OCI-LY3 (cell line): ENCODE data around the gene MTUS2.
A peak's percentile ranks its signal among the peaks of the same experiment; 100 is the strongest.

Experiments used
- H2AFZ ChIP-seq: fragments of 200-600, 300-600 bp; shearing (Covaris generic); 2 replicates; pipeline ENCODE4 v1.6.0; 2014; ENCODE audit warnings: antibody characterized with exemption, low read depth, low read length
- H3K27ac ChIP-seq: fragments of 200-600, 300-600 bp; sonication (generic); 2 replicates; pipeline ENCODE4 v1.5.1; 2014; ENCODE audit warnings: mild to moderate bottlenecking, low read length, moderate library complexity, mixed read lengths
- H3K27me3 ChIP-seq: fragments of 200-600, 300-600 bp; sonication (generic); 2 replicates; pipeline ENCODE4 v1.6.1; 2014; ENCODE audit warnings: low read depth, low read length, mixed read lengths
- H3K36me3 ChIP-seq: fragments of 200-600, 300-600 bp; sonication (generic); replicated peaks from 2 replicates; pipeline ENCODE3; 2014; ENCODE audit warnings: low read depth, low read length, mixed read lengths
- H3K4me1 ChIP-seq: fragments of 300-600, 200-600 bp; sonication (generic); 2 replicates; pipeline ENCODE4 v1.6.1; 2014; ENCODE audit warnings: low read length, mixed read lengths
- H3K4me2 ChIP-seq: fragments of 200-600, 300-600 bp; sonication (generic); 2 replicates; pipeline ENCODE4 v1.6.1; 2014; ENCODE audit warnings: low read length, mixed read lengths
- H3K4me3 ChIP-seq: fragments of 300-600, 200-600 bp; sonication (generic); 2 replicates; pipeline ENCODE4 v1.5.1; 2014; ENCODE audit warnings: antibody characterized with exemption, mild to moderate bottlenecking, low read length, moderate library complexity
- H3K79me2 ChIP-seq: fragments of 300-600, 200-600 bp; shearing (Covaris generic); 2 replicates; pipeline ENCODE4 v1.6.1; 2014; ENCODE audit warnings: mild to moderate bottlenecking, low read length, mixed read lengths
- H3K9ac ChIP-seq: fragments of 300-600, 200-600 bp; shearing (Covaris generic); 2 replicates; pipeline ENCODE4 v1.6.0; 2014; ENCODE audit warnings: mild to moderate bottlenecking, low read length, moderate library complexity
- H3K9me3 ChIP-seq: fragments of 200-600, 300-600 bp; shearing (Covaris generic); 2 replicates; pipeline ENCODE4 v1.6.1; 2014; ENCODE audit warnings: low read length, mixed read lengths; ENCODE audit not compliant: insufficient read depth
- H4K20me1 ChIP-seq: fragments of 200-600, 300-600 bp; sonication (generic); 2 replicates; pipeline ENCODE4 v1.6.1; 2016; ENCODE audit warnings: low read length, mixed read lengths; ENCODE audit not compliant: insufficient read depth
- CTCF ChIP-seq: fragments of 200-600, 300-600 bp; sonication (generic); IDR thresholded peaks from 2 replicates; pipeline ENCODE4 v1.5.1; 2014; ENCODE audit warnings: antibody characterized with exemption, low read length, low read depth
- EZH2phosphoT487 ChIP-seq: fragments of 200-600 bp; shearing (Covaris generic); IDR thresholded peaks from 2 replicates; pipeline ENCODE4 v1.6.1; 2018; ENCODE audit warnings: antibody characterized with exemption, mixed run types, low read depth

MTUS2 gene

GRCh38 chr13:29438769-29439168, 618.6 kb downstream of the MTUS2 start:
- Histone ChIP-seq H4K20me1 (no peaks in the 10 kb centered on the region), H3K9ac (no peak overlapping the region), H3K27me3 (no peaks in the 10 kb centered on the region), H3K27ac (no peak overlapping the region), H2AFZ (no peak overlapping the region), H3K4me2 (no peak overlapping the region), H3K9me3 (no peaks in the 10 kb centered on the region), H3K79me2 (no peaks in the 10 kb centered on the region), H3K4me1 (peaks cover 72% of the 10 kb centered on the region), H3K4me3 (no peak overlapping the region), H3K36me3 (no peaks in the 10 kb centered on the region)
- TF ChIP-seq EZH2phosphoT487 (no peak), CTCF (no peak)

GRCh38 chr13:29439601-29440388, 619.7 kb downstream of the MTUS2 start:
- Histone ChIP-seq H3K36me3 (no peaks in the 10 kb centered on the region), H3K9me3 (no peaks in the 10 kb centered on the region), H3K9ac (no peak overlapping the region), H3K79me2 (no peaks in the 10 kb centered on the region), H3K27ac (no peak overlapping the region), H2AFZ (peak overlapping the region; percentile 52; the same call in 1 of the 2 replicates), H3K27me3 (no peaks in the 10 kb centered on the region), H4K20me1 (no peaks in the 10 kb centered on the region), H3K4me3 (no peak overlapping the region), H3K4me2 (peak overlapping the region; percentile 31), H3K4me1 (peaks cover 66% of the 10 kb centered on the region)
- TF ChIP-seq EZH2phosphoT487, result no peak
- TF ChIP-seq CTCF, result no peak

GRCh38 chr13:29441306-29441705, 621.2 kb downstream of the MTUS2 start:
- Histone ChIP-seq H3K79me2 (no peaks in the 10 kb centered on the region), H3K9ac (no peak overlapping the region), H3K27me3 (no peaks in the 10 kb centered on the region), H4K20me1 (no peaks in the 10 kb centered on the region), H3K4me2 (no peak overlapping the region), H3K36me3 (no peaks in the 10 kb centered on the region), H3K4me1 (peaks cover 66% of the 10 kb centered on the region), H2AFZ (no peak overlapping the region), H3K9me3 (no peaks in the 10 kb centered on the region), H3K27ac (peak overlapping the region; percentile 69; the same call in 1 of the 2 replicates), H3K4me3 (no peak overlapping the region)
- TF ChIP-seq EZH2phosphoT487, result no peak

- Histone ChIP-seq H3K27ac (no peak overlapping the region), H3K4me2 (no peak overlapping the region), H3K36me3 (peaks cover 5% of the 10 kb centered on the region), H3K9me3 (peaks cover 6% of the 10 kb centered on the region; the same call in 1 of the 2 replicates), H3K79me2 (no peaks in the 10 kb centered on the region), H3K27me3 (no peaks in the 10 kb centered on the region), H2AFZ (no peak overlapping the region), H3K4me3 (no peak overlapping the region), H3K4me1 (peaks cover 91% of the 10 kb centered on the region), H3K9ac (no peak overlapping the region), H4K20me1 (no peaks in the 10 kb centered on the region)
- TF ChIP-seq CTCF (no peak), EZH2phosphoT487 (no peak)
Measured at GRCh38 chr13:29446016-29446415, 625.9 kb downstream of the MTUS2 start.
